CD8-positive, alpha-beta memory T cell (primary cell): ENCODE results near the gene GLYAT. TPM values are rescaled to one million over a fixed set of nuclear protein-coding genes. Genes with fewer than 3 reads are reported as not detected.

Source experiments
- CTCF ChIA-PET: fragments of 350-600 bp; sonication (Branson Sonifier 250); formaldehyde crosslinking; loops from one replicate; lab custom pipeline; 2021; ENCODE audit warnings: antibody characterized with exemption; lab: Charles Lee
- POLR2A ChIA-PET: fragments of 350-600 bp; sonication (Branson Sonifier 250); formaldehyde crosslinking; loops from one replicate; lab custom pipeline; 2021; ENCODE audit warnings: antibody characterized with exemption; lab: Charles Lee
- DNase-seq, 5 donors: peaks; one replicate each; pipeline versions ENCODE4 v3.0.0 to v3.0.0-alpha.2; 2020 to 2022; ENCODE audit warnings: mixed read lengths in 1 of 5
- H3K27ac ChIP-seq: one replicate; pipeline ENCODE4 v1.7.0; 2013; ENCODE audit warnings: low read depth, mild to moderate bottlenecking, low read length, moderate library complexity
- H3K27me3 ChIP-seq: 2 replicates; pipeline ENCODE4 v1.7.0; 2013; ENCODE audit warnings: low read length, mild to moderate bottlenecking; ENCODE audit not compliant: insufficient read depth, poor library complexity, severe bottlenecking
- H3K36me3 ChIP-seq: 2 replicates; pipeline ENCODE4 v1.7.0; 2013; ENCODE audit warnings: mild to moderate bottlenecking, low read length, moderate library complexity; ENCODE audit not compliant: insufficient read depth
- H3K4me1 ChIP-seq: 2 replicates; pipeline ENCODE4 v1.7.0; 2013; ENCODE audit warnings: mild to moderate bottlenecking, low read length, moderate library complexity; ENCODE audit not compliant: insufficient read depth
- H3K4me3 ChIP-seq: 2 replicates; pipeline ENCODE4 v1.7.0; 2013; ENCODE audit warnings: mild to moderate bottlenecking, low read length
- H3K9me3 ChIP-seq: 2 replicates; pipeline ENCODE4 v1.7.0; 2013; ENCODE audit warnings: mild to moderate bottlenecking, low read length
- H3K27ac Mint-ChIP-seq, 8 donors: one replicate each; pipeline ENCODE4 v1.8.0; 2020 to 2021; ENCODE audit warnings: mixed read lengths in 8 of 8, mild to moderate bottlenecking in 6 of 8, inconsistent platforms in 3 of 8, moderate library complexity in 3 of 8
- H3K27me3 Mint-ChIP-seq, 2 donors: one replicate each; pipeline ENCODE4 v1.8.0; 2020 to 2021; ENCODE audit warnings: mixed read lengths in 2 of 2, mild to moderate bottlenecking in 1 of 2, moderate library complexity in 1 of 2
- H3K36me3 Mint-ChIP-seq, 3 donors: one replicate each; pipeline ENCODE4 v1.8.0; 2020 to 2021; ENCODE audit warnings: mixed read lengths in 3 of 3, inconsistent platforms in 1 of 3, mild to moderate bottlenecking in 1 of 3
- H3K4me1 Mint-ChIP-seq, 3 donors: one replicate each; pipeline ENCODE4 v1.8.0; 2020 to 2021; ENCODE audit warnings: mixed read lengths in 3 of 3, inconsistent platforms in 1 of 3, mild to moderate bottlenecking in 1 of 3
- H3K4me3 Mint-ChIP-seq, 7 donors: one replicate each; pipeline ENCODE4 v1.8.0; 2020 to 2021; ENCODE audit warnings: mixed read lengths in 7 of 7, mild to moderate bottlenecking in 6 of 7, moderate library complexity in 4 of 7, inconsistent platforms in 2 of 7
- H3K9me3 Mint-ChIP-seq, 5 donors: one replicate each; pipeline ENCODE4 v1.8.0; 2020 to 2022; ENCODE audit warnings: mixed read lengths in 5 of 5, mild to moderate bottlenecking in 3 of 5, moderate library complexity in 2 of 5, inconsistent platforms in 1 of 5
- polyA plus RNA-seq: library from polyadenylated mRNA; unstranded; fragments of 300-500 nt; fragmentation: Illumina TruSeq; gene quantifications from one replicate; pipeline ENCODE4 v1.2.3, GENCODE V29; 2021
- total RNA-seq, 2 experiments: library from RNA; stranded (reverse); gene quantifications; one replicate each; pipeline ENCODE4 v1.2.3, GENCODE V29; 2021

The GLYAT gene
- total and polyA plus RNA-seq, 3 experiments from 2014 or later = not detected

DNA sequence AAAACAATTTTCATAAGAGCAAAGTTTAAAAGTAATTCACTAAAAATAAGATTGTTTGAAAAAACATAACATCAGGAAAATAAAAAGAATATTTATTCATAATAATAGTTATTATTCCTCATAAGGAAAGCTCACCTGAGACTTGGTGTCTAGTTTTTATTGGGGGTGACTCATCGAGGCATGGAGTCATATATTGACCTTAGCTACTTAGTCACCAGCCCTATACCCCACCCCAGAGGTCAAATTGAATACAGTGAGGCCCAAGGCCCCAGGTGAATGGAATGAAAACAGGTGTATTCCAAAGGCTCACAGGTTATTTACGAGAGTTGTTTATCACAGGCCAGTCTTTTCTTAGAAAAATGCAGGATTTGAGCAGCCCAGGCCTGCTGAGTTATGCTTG, 72.3 kb downstream of the GLYAT start:
- H3K4me3 Mint-ChIP-seq = no peak overlapping the region
- Histone ChIP-seq H3K36me3 (no peaks in the 10 kb centered on the region), H3K27ac (no peak overlapping the region), H3K4me3 (no peak overlapping the region), H3K27me3 (no peaks in the 10 kb centered on the region), H3K9me3 (no peaks in the 10 kb centered on the region), H3K4me1 (no peaks in the 10 kb centered on the region)
- peaks cover 9 to 24% of the 10 kb centered on the region in 2 donors for H3K27me3 Mint-ChIP-seq
- H3K36me3 Mint-ChIP-seq = no peaks in the 10 kb centered on the region
- no peaks in the 10 kb centered on the region for H3K9me3 Mint-ChIP-seq
- CTCF ChIA-PET = no interaction called here
- no peak overlapping the region for H3K27ac Mint-ChIP-seq
- POLR2A ChIA-PET = no interaction called here
- DNase-seq = no peak
- H3K4me1 Mint-ChIP-seq = peaks cover 0 to under 1% (median under 1%) of the 10 kb centered on the region in 3 donors

Other genes with a start within 250 kb of the GLYAT start
- gene OR5B21, start 223.8 kb downstream of the GLYAT start, total RNA-seq = under 1 TPM; 0.42 to 0.55 TPM
- gene OR5B21, start 223.8 kb downstream of the GLYAT start, polyA plus RNA-seq = not detected
- 100 to 1,000 TPM; 168 to 175 TPM for gene LPXN, start 156.1 kb downstream of the GLYAT start, total RNA-seq
- 264 TPM for gene LPXN, start 156.1 kb downstream of the GLYAT start, polyA plus RNA-seq
- 10 to 100 TPM; 61.0 to 61.7 TPM for gene ZFP91, start 152.9 kb downstream of the GLYAT start, total RNA-seq
- gene ZFP91, start 152.9 kb downstream of the GLYAT start, polyA plus RNA-seq = 6.9 TPM
- 1 to 10 TPM; 2.9 to 3.4 TPM for gene CNTF, start 109.3 kb downstream of the GLYAT start, total RNA-seq
- gene CNTF, start 109.3 kb downstream of the GLYAT start, polyA plus RNA-seq = not detected
- not detected for gene GLYATL2, start 112.8 kb upstream of the GLYAT start, total RNA-seq
- gene GLYATL2, start 112.8 kb upstream of the GLYAT start, polyA plus RNA-seq = not detected
- gene GLYATL1, start 207.5 kb upstream of the GLYAT start, total RNA-seq = not detected
- not detected for gene GLYATL1, start 207.5 kb upstream of the GLYAT start, polyA plus RNA-seq